Measurements from ENCODE around the gene ENOX1. TPM values are rescaled to one million over a fixed set of nuclear protein-coding genes. Genes with fewer than 3 reads are reported as not detected.
A peak's percentile ranks its signal among the peaks of the same experiment; 100 is the strongest.

Gene ENOX1
- total RNA-seq, 1 donor from 2014 or later, result 3.0 TPM

DNA sequence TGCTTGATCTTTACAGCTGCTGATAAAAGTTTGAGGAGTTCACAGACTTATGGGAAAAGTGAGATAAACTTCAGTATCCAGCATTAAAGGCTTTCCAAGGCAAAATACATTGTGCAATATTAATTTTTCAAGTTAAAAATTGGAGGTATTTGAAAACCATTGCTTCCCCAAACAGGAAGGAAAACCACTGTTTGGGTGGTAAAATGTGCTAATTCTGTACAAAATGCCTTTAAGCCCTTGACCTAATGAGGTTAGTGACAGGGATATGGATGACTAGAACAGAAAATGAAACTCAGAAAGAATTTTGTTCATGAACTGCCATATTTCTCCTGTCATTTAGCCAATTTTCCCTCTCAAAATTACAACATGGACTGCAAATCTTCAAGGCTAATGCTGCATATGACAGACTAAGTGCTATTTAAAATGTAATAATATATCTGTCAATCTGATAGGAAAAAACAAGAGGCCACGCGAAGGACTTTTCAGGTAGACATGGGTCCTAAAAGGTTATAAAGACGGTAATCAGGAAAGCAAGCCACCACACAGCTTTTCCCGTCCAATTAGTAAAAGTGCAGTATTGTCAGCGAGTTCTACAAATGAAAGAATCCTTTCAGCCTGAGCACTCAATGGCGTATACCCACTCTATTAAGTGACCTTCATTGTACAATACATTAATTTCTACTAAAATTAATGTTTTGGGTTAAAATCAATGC is 212.8 kb downstream of the ENOX1 start:
- no peaks in the 10 kb centered on the region for H3K36me3 Mint-ChIP-seq
- H3K4me1 Mint-ChIP-seq, result peaks cover 30% of the 10 kb centered on the region
- H3K27ac Mint-ChIP-seq, result peak overlapping the region; percentile 68
- TF ChIP-seq, protein P1, sequence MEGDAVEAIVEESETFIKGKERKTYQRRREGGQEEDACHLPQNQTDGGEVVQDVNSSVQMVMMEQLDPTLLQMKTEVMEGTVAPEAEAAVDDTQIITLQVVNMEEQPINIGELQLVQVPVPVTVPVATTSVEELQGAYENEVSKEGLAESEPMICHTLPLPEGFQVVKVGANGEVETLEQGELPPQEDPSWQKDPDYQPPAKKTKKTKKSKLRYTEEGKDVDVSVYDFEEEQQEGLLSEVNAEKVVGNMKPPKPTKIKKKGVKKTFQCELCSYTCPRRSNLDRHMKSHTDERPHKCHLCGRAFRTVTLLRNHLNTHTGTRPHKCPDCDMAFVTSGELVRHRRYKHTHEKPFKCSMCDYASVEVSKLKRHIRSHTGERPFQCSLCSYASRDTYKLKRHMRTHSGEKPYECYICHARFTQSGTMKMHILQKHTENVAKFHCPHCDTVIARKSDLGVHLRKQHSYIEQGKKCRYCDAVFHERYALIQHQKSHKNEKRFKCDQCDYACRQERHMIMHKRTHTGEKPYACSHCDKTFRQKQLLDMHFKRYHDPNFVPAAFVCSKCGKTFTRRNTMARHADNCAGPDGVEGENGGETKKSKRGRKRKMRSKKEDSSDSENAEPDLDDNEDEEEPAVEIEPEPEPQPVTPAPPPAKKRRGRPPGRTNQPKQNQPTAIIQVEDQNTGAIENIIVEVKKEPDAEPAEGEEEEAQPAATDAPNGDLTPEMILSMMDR (IDR thresholded peaks at IDR 0.05; ENCODE audit: unreplicated experiment), result no peak
- H3K4me3 Mint-ChIP-seq, result no peak overlapping the region
- no peak for DNase-seq (ENCODE audit: low spot score in 2 of 2, unreplicated experiment in 2 of 2)
- H3K27me3 Mint-ChIP-seq (ENCODE audit: low read depth), result peaks cover 8% of the 10 kb centered on the region
- no peaks in the 10 kb centered on the region for H3K9me3 Mint-ChIP-seq

- TF ChIP-seq, protein P1 (IDR thresholded peaks at IDR 0.05; ENCODE audit: unreplicated experiment), result no peak
- H3K4me3 Mint-ChIP-seq, result no peak overlapping the region
- H3K4me1 Mint-ChIP-seq, result peaks cover 30% of the 10 kb centered on the region
- H3K27ac Mint-ChIP-seq, result peak overlapping the region; percentile 68
- no peaks in the 10 kb centered on the region for H3K36me3 Mint-ChIP-seq
- no peaks in the 10 kb centered on the region for H3K9me3 Mint-ChIP-seq
- peaks cover 10% of the 10 kb centered on the region for H3K27me3 Mint-ChIP-seq (ENCODE audit: low read depth)
- no peak for DNase-seq (ENCODE audit: low spot score in 2 of 2, unreplicated experiment in 2 of 2)
Measured at GRCh38 chr13:43573361-43573740, 213.4 kb downstream of the ENOX1 start.

DNA sequence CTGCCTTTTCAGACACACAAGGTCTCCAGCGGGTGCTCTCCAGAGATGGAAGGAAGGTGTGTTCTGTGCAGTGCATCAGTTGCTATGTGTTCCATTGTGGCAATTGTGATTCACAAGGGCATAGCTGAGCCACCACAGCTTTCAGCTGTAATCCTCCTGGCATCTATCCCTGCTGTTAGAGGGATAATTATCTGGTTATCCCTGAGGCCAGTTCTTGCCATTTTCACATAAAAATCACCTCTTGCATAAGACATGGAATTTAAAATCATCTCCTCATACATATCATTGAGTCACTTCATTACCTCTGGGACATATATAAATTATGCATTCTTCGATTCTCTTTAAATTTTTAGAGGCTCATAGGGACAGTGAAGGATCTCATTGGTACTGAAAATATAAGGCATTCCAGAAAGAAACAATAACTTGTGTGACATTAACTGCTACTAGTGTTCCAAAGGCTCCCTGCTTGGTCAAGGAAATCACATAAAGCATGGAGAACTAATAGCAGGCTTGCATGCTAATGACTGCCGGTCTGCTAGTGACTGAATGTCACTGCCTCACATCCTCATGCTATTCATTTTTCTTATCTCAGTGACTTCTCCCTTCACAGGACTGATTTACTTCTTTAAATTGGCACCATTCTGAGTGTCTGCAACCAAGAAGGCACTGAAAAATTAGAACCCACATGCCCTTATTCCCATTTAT is 214.0 kb downstream of the ENOX1 start:
- Mint-ChIP-seq H3K4me1 (peaks cover 35% of the 10 kb centered on the region), H3K36me3 (no peaks in the 10 kb centered on the region), H3K4me3 (no peak overlapping the region), H3K27ac (peak overlapping the region; percentile 68), H3K27me3 (ENCODE audit: low read depth) (peaks cover 10% of the 10 kb centered on the region), H3K9me3 (no peaks in the 10 kb centered on the region)
- TF ChIP-seq, protein P1 (IDR thresholded peaks at IDR 0.05; ENCODE audit: unreplicated experiment), result no peak
- no peak for DNase-seq (ENCODE audit: low spot score in 2 of 2, unreplicated experiment in 2 of 2)

DNA sequence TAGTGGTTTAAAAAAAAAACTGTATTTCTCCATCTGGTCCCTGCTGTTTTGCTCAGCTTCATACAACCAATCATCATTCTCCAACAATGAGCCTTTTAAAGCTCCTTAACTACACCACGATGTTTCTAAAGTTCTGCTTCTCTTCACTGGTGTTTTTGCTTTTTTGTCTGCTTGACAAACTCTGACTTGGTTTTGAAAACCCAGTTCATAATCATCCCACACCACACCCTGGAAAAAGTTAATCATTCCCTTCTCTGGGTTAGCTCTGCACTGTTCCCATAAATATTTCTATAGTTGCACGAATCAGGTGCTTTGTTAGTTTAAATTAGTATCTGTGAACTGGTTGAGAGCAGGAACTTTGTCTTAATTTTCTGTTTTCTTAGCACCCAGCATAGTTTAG is 217.1 kb downstream of the ENOX1 start:
- DNase-seq (ENCODE audit: low spot score in 2 of 2, unreplicated experiment in 2 of 2), result no peak
- no peaks in the 10 kb centered on the region for H3K9me3 Mint-ChIP-seq
- H3K27me3 Mint-ChIP-seq (ENCODE audit: low read depth), result peaks cover 10% of the 10 kb centered on the region
- peaks cover 43% of the 10 kb centered on the region for H3K4me1 Mint-ChIP-seq
- no peak overlapping the region for H3K4me3 Mint-ChIP-seq
- H3K27ac Mint-ChIP-seq, result no peak overlapping the region
- TF ChIP-seq, protein P1 (IDR thresholded peaks at IDR 0.05; ENCODE audit: unreplicated experiment), result no peak
- no peaks in the 10 kb centered on the region for H3K36me3 Mint-ChIP-seq

DNA sequence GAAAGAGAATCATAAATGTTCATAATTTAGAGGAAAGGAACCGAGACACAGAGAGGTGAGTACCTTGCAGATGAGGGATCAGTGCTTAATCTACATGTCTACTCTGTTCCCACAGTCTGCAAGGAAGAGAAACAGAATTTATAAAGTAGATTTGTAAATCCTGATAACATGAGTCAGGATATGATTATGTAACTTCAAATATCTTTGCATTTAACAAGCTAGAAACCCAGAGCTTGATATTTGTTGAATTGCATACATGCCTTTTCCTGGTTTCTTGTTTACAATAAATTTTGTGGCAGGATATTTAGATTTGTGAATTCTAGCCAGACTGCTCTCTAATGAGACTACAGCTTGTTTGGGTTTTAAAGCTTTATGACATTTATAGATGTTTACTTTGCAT is 219.2 kb downstream of the ENOX1 start:
- TF ChIP-seq, protein P1 (IDR thresholded peaks at IDR 0.05; ENCODE audit: unreplicated experiment), result no peak
- DNase-seq (ENCODE audit: low spot score in 2 of 2, unreplicated experiment in 2 of 2), result no peak
- Mint-ChIP-seq H3K27ac (no peak overlapping the region), H3K27me3 (ENCODE audit: low read depth) (peaks cover 10% of the 10 kb centered on the region), H3K36me3 (no peaks in the 10 kb centered on the region), H3K4me1 (peaks cover 22% of the 10 kb centered on the region), H3K9me3 (no peaks in the 10 kb centered on the region), H3K4me3 (no peak overlapping the region)

Data from mesothelial cell of epicardium (in vitro differentiated cells).